Bronchial epithelial cell (primary cell): ENCODE results near the gene ITGB4. TPM values are rescaled to one million over a fixed set of nuclear protein-coding genes. Genes with fewer than 3 reads are reported as not detected.

Source experiments
- DNase-seq: peaks from one replicate; pipeline ENCODE4 v3.0.0-alpha.2; 2010; ENCODE audit warnings: low read depth
- FAIRE-seq: peaks from 2 replicates; lab custom pipeline; 2011; peaks lifted over from hg19 to GRCh38; lab: Jason Lieb, UNC
- H3K27me3 ChIP-seq: 2 replicates; pipeline ENCODE4 v1.5.1; 2011; ENCODE audit warnings: low read length; ENCODE audit not compliant: control insufficient read depth, insufficient read depth
- H3K36me3 ChIP-seq: 2 replicates; pipeline ENCODE4 v1.5.1; 2011; ENCODE audit warnings: low read length; ENCODE audit not compliant: control insufficient read depth, insufficient read depth
- H3K4me3 ChIP-seq: 2 replicates; pipeline ENCODE4 v1.5.1; 2011; ENCODE audit warnings: mild to moderate bottlenecking, low read depth, low read length, control low read depth
- CTCF ChIP-seq: IDR thresholded peaks from 2 replicates; pipeline ENCODE4 v1.5.1; 2011; ENCODE audit warnings: mild to moderate bottlenecking, moderate library complexity, low read length, control low read depth, inconsistent platforms; ENCODE audit not compliant: insufficient read depth, severe bottlenecking
- total RNA-seq: library from RNA; depleted of rRNA; stranded (reverse); fragments of >200 nt; gene quantifications from 2 replicates; pipeline ENCODE4 v1.2.1, GENCODE V29; 2014

The ITGB4 gene
- 297 and 565 TPM in 2 replicates for total RNA-seq

GRCh38 chr17:75720656-75721462 is at the start of gene ITGB4:
TSS of gene ITGB4 (plus strand) at chr17:75721459. CDS start at chr17:75724704, 3,245 bp downstream.
- peak; percentile 79 for DNase-seq
- TF ChIP-seq CTCF, result no peak
- FAIRE-seq, result no peak
- Histone ChIP-seq H3K36me3 (peaks cover 18% of the 10 kb centered on the region), H3K27me3 (no peaks in the 10 kb centered on the region), H3K4me3 (peak within 1 kb of the TSS; percentile 97)

GRCh38 chr17:75672011-75672410 is 49.2 kb upstream of the ITGB4 start:
- H3K36me3 ChIP-seq, result peaks cover 16% of the 10 kb centered on the region

GRCh38 chr17:75673487-75673886 is 47.8 kb upstream of the ITGB4 start:
- FAIRE-seq, result no peak
- no peak for TF ChIP-seq CTCF
- Histone ChIP-seq H3K36me3 (peaks cover 18% of the 10 kb centered on the region), H3K27me3 (no peaks in the 10 kb centered on the region), H3K4me3 (no peak overlapping the region)
- no peak for DNase-seq

More at GRCh38 chr17:75672011-75672410, 49.2 kb upstream of the ITGB4 start:
- no peak for TF ChIP-seq CTCF
- DNase-seq, result no peak
- H3K4me3 ChIP-seq, result no peak overlapping the region
- H3K27me3 ChIP-seq, result no peaks in the 10 kb centered on the region
- FAIRE-seq, result no peak

- no peak for TF ChIP-seq CTCF
- Histone ChIP-seq H3K27me3 (no peaks in the 10 kb centered on the region), H3K4me3 (no peak overlapping the region), H3K36me3 (peaks cover 11% of the 10 kb centered on the region)
- FAIRE-seq, result no peak
- DNase-seq, result no peak
Observed at GRCh38 chr17:75676461-75676860, 44.8 kb upstream of the ITGB4 start.

- TF ChIP-seq CTCF, result peak; percentile 59
- Histone ChIP-seq H3K27me3 (no peaks in the 10 kb centered on the region), H3K36me3 (peaks cover 4% of the 10 kb centered on the region), H3K4me3 (no peak overlapping the region)
- peak; percentile 75 for DNase-seq
- FAIRE-seq, result peak; percentile 87
Observed at GRCh38 chr17:75679706-75680211, 41.5 kb upstream of the ITGB4 start.
